HL-60 (cell line): ENCODE results near the gene SH3YL1.

Source experiments
- GABPA ChIP-seq: IDR thresholded peaks from 2 replicates; pipeline ENCODE4 v1.6.1; 2012; ENCODE audit warnings: low read depth
- POLR2AphosphoS5 ChIP-seq: IDR thresholded peaks from 2 replicates; pipeline ENCODE4 v1.6.1; 2012; ENCODE audit warnings: low read depth
- REST ChIP-seq: IDR thresholded peaks from 2 replicates; pipeline ENCODE4 v1.6.1; 2012; ENCODE audit warnings: low read depth; ENCODE audit not compliant: insufficient replicate concordance
- TF ChIP-seq, protein P1 (sequence below): IDR thresholded peaks from one replicate; pipeline ENCODE4 v1.5.1; 2011; ENCODE audit warnings: low read length, control low read depth, inconsistent platforms; ENCODE audit not compliant: insufficient read depth

DNA sequence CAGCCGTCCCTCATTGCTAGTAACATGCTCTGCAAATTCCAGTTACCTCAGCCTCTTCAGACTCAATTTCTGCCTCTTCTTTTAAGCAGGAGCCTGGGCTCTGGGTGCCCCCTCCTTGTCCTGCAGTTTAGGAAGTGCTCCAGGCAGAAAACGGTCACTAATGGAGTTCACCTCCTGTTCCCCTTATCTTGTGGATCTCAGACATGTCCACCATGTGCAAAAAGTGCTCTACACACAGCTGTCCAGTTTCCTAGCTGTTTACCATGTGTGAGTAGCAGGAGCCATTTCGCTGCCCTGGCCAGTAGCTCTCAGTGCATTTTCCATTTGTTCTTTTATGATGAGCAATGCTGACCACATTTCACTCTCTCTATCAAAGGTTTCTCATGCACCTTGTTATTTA is 4.9 kb downstream of the SH3YL1 start:
- TF ChIP-seq, protein P1, sequence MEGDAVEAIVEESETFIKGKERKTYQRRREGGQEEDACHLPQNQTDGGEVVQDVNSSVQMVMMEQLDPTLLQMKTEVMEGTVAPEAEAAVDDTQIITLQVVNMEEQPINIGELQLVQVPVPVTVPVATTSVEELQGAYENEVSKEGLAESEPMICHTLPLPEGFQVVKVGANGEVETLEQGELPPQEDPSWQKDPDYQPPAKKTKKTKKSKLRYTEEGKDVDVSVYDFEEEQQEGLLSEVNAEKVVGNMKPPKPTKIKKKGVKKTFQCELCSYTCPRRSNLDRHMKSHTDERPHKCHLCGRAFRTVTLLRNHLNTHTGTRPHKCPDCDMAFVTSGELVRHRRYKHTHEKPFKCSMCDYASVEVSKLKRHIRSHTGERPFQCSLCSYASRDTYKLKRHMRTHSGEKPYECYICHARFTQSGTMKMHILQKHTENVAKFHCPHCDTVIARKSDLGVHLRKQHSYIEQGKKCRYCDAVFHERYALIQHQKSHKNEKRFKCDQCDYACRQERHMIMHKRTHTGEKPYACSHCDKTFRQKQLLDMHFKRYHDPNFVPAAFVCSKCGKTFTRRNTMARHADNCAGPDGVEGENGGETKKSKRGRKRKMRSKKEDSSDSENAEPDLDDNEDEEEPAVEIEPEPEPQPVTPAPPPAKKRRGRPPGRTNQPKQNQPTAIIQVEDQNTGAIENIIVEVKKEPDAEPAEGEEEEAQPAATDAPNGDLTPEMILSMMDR, result no peak
- TF ChIP-seq GABPA (no peak), POLR2AphosphoS5 (no peak), REST (no peak)
